HEK293T (cell line): ENCODE measurements around the gene ANO1.

Experiments
- ARNT ChIP-seq: fragments of 450-650 bp; IDR thresholded peaks from 2 replicates; pipeline ENCODE4 v1.6.1; 2017; ENCODE audit warnings: mild to moderate bottlenecking
- BHLHE40 ChIP-seq: fragments of 450-650 bp; IDR thresholded peaks from 2 replicates; pipeline ENCODE4 v1.6.1; 2016; ENCODE audit warnings: mild to moderate bottlenecking, moderate library complexity, borderline replicate concordance
- ELF4 ChIP-seq: fragments of 450-650 bp; IDR thresholded peaks from 2 replicates; pipeline ENCODE4 v1.6.1; 2017; ENCODE audit warnings: antibody characterized with exemption
- FOXA1 ChIP-seq: fragments of 450-650 bp; IDR thresholded peaks from 2 replicates; pipeline ENCODE4 v1.6.1; 2016; ENCODE audit warnings: mild to moderate bottlenecking
- FOXK2 ChIP-seq: fragments of 450-650 bp; IDR thresholded peaks from 2 replicates; pipeline ENCODE4 v1.6.1; 2016; ENCODE audit warnings: mild to moderate bottlenecking
- FOXM1 ChIP-seq: fragments of 450-650 bp; IDR thresholded peaks from 2 replicates; pipeline ENCODE4 v1.6.1; 2017; ENCODE audit warnings: mild to moderate bottlenecking, borderline replicate concordance
- HDGF ChIP-seq: fragments of 450-650 bp; IDR thresholded peaks from 2 replicates; pipeline ENCODE4 v1.6.1; 2017; ENCODE audit warnings: antibody characterized with exemption, borderline replicate concordance
- NFRKB ChIP-seq: fragments of 450-650 bp; IDR thresholded peaks from 2 replicates; pipeline ENCODE4 v1.6.1; 2016; ENCODE audit warnings: mild to moderate bottlenecking, moderate library complexity
- SP1 ChIP-seq: fragments of 450-650 bp; IDR thresholded peaks from 2 replicates; pipeline ENCODE4 v1.6.1; 2017
- TARDBP ChIP-seq: fragments of 450-650 bp; IDR thresholded peaks from 2 replicates; pipeline ENCODE4 v1.6.1; 2016
- ZNF384 ChIP-seq: fragments of 450-650 bp; IDR thresholded peaks from 2 replicates; pipeline ENCODE4 v1.6.1; 2016

- TF ChIP-seq NFRKB = no peak
- TF ChIP-seq BHLHE40 = no peak
- TF ChIP-seq ELF4 = no peak
- no peak for TF ChIP-seq ZNF384
- no peak for TF ChIP-seq TARDBP
- TF ChIP-seq FOXA1 = no peak
- no peak for TF ChIP-seq ARNT
- TF ChIP-seq HDGF = no peak
- TF ChIP-seq SP1 = no peak
- TF ChIP-seq FOXM1 = no peak
- TF ChIP-seq FOXK2 = no peak
Measured at GRCh38 chr11:70183032-70183431, 104.9 kb downstream of the ANO1 start.
